HG03342 (cell line): ENCODE results near the gene GPR180.

ENCODE experiments used
- ATAC-seq: cut with Tn5 transposase; IDR thresholded peaks from one replicate; pipeline ENCODE4 v1.9.1; 2021; ENCODE audit warnings: mild to moderate bottlenecking, moderate library complexity; ENCODE audit not compliant: unreplicated experiment

The GPR180 gene

GRCh38 chr13:94601446-94602431, at the start of gene GPR180:
Gene GPR180 (plus strand): TSS chr13:94601857. CDS start chr13:94601928, 71 bp downstream.
- ATAC-seq = peak; percentile 100

- ATAC-seq = no peak
Observed at GRCh38 chr13:94552095-94552494, 49.6 kb upstream of the GPR180 start.

- ATAC-seq = no peak
Observed at GRCh38 chr13:94553766-94554165, 47.9 kb upstream of the GPR180 start.

DNA sequence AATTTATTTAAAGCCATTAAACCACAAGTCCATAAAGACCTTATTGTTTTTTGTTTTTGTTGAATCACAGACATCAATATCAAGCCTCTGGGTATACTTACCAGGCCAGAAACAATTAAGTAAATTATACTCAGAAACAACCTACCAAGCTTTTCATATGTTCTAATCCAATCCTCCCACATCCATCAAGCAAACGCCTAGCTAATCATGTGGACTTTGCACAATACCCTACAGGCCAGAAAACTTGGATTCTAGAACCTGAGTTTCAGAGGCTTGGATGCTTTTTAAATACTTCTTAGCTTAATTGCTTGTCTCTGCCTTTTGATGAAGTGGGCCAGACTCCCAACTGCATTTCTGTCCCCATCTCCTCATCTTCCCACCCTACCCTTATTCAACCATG, 45.6 kb upstream of the GPR180 start:
- no peak for ATAC-seq

GRCh38 chr13:94556621-94557020, 45.0 kb upstream of the GPR180 start:
- ATAC-seq = no peak

DNA sequence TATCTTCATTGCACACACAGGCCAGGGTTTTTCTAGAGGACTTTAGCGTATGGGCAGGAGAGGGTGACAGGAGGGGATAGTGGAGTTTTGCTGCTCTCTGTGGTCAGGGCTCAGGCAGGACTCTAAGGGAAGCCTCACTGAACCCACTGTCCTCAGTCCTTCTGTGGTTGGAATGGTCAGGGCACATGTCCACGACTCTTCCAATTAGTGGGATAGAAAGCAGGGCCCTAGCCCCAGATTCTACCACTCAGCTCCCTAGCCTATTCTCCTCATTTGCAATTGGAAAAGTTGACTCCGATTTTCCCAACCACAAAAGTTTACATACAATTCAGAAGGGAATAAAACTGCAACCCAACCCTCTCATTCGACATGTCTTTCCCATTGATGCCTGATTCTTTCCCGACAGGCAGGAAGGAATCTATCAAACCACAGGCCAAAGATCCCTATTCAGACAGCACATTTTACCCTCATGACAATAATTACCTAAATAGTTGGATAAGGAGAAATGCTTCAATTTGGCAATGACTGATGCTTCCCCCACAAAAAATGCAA, 43.9 kb upstream of the GPR180 start:
- no peak for ATAC-seq

DNA sequence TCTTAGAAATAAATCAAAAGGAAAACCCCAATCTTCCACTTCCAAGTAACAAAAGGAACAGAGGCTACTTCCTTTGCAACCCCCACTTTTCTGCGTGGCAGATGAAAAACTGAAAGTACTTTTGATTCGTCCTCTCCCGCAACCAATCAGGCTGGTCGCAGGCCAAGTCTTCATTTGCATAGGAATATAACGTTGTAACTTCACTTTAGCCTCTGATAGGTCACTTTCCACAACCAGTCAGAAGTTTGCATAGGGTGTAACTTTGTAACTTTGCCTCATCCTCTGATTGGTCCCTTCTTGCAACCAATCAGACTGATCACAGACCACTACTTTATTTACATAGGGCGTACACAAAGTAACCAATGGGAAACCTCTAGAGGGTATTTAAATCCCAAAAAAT, 42.9 kb upstream of the GPR180 start:
- no peak for ATAC-seq

DNA sequence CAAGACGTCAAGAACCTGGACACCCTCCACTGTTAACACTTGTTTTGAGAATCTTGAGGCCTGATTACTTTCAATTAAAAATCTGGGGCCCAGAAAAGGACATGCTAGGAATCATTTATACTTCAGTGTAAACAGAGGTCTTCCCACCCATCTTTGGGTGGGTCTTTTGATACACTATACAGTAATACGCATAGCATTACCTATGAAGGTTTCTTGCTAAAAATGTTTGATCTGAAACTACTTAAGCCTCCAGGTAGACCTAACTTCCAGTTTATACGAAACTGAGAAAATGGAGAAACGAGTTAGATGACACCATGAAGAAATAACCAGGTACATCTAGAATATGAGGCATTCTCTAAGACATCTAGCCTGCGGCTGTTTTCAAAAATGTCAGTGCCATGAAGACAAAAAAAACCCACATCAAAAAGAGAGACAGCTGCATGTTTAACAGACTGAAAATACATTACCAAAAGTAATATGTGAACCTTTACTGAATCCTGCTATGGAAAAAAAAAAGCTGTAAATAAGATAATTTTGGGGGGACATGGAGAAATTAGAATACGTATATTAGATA, 42.3 kb upstream of the GPR180 start:
- no peak for ATAC-seq

DNA sequence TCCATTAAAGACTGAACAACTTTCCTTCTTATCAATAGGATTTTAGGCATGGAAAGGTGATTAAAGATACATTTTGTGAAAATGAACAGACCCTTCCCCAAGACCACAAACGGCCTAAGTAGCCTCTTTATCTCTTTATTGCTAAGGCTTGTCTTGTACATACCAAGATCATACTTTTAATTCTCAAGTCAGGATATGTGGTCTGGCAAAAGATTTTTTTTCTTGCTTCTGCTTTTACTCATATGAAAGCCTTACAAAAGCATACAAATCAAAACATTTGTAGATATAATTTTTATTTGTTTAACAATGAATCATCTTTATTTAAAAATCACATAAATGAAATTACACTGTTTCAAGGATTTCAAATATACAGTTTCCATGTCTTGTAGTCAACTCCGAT, 41.5 kb upstream of the GPR180 start:
- ATAC-seq = no peak

GRCh38 chr13:94561126-94561525, 40.5 kb upstream of the GPR180 start:
- no peak for ATAC-seq

GRCh38 chr13:94567581-94567980, 34.1 kb upstream of the GPR180 start:
- ATAC-seq = no peak

GRCh38 chr13:94568443-94568842, 33.2 kb upstream of the GPR180 start:
- no peak for ATAC-seq

GRCh38 chr13:94569615-94570014, 32.0 kb upstream of the GPR180 start:
- no peak for ATAC-seq

DNA sequence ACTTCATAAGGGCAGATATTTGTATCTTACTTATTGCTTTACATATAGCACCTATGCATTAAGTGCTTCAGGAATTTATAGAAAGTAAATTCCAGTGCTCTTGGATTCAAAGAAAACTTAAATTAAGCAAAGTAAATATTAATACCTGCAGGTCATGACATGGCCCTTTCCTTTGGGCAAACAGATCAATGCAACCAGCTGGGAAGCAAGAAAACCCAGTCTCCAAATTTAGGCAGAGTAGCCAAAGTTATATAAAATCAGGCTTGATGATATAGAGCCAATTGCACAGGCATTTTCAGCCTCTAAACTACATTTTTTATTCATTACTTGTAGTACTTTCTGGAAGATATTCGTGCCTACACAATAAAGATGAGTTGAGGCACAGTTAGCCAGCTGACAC, 22.6 kb upstream of the GPR180 start:
- ATAC-seq = no peak

DNA sequence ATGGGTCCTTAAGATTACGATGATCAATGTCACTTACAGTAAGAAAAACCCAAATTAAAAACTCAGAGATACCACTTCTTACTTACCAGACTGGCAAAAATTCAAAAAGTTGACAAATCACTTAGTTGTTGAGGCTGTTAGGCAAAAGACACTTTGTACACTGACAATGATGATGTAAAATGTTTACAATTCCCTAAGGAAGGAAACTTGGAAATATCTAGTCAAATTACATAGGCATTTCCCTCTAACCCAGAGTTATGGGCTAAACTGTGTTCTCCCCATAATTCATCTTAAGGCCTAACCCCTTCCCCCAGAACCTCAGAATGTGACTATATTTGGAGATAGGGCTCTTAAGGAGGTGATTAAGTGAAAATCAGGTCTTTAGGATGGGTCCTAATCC, 17.7 kb upstream of the GPR180 start:
- no peak for ATAC-seq

- ATAC-seq = no peak
Observed at GRCh38 chr13:94585543-94586101, 16.0 kb upstream of the GPR180 start.

GRCh38 chr13:94586371-94586770, 15.3 kb upstream of the GPR180 start:
- ATAC-seq = no peak

- ATAC-seq = no peak
Observed at GRCh38 chr13:94588541-94588940, 13.1 kb upstream of the GPR180 start.

- no peak for ATAC-seq
Observed at GRCh38 chr13:94590744-94591143, 10.9 kb upstream of the GPR180 start.

GRCh38 chr13:94595001-94595949, 6.4 kb upstream of the GPR180 start:
- peak; percentile 43 for ATAC-seq
